ENCODE measurements around the gene ALK. TPM values are rescaled to one million over a fixed set of nuclear protein-coding genes. Genes with fewer than 3 reads are reported as not detected.

ALK gene
- total and polyA plus RNA-seq, 2 donors (not counting 1 experiment from before 2014, with no cell fraction given): not detected

GRCh38 chr2:29160184-29160583, 761.2 kb downstream of the ALK start:
- no CpG with 5 or more reads among the region's 5 CpGs for WGBS (ENCODE audit: insufficient coverage)
- TF ChIP-seq EZH2 (IDR thresholded peaks at IDR 0.05; ENCODE audit: borderline replicate concordance, insufficient read depth, low read depth, low read length, poor library complexity, severe bottlenecking): no peak
- TF ChIP-seq CTCF (IDR thresholded peaks at IDR 0.05): no peak
- no peaks in the 10 kb centered on the region for H3K36me3 ChIP-seq (replicated peaks in 1 of 2; ENCODE audit: control extremely low read depth in 1 of 2, control insufficient read depth in 1 of 2, extremely low read depth in 1 of 2, insufficient read depth in 2 of 2, low read length in 1 of 2)

GRCh38 chr2:29159125-29159524, 762.3 kb downstream of the ALK start:
- intact Hi-C loops (cut with micrococcal nuclease): no loop called here
- Mint-ChIP-seq H3K27ac (no peak overlapping the region), H3K4me1 (peaks cover 2% of the 10 kb centered on the region), H3K9me3 (ENCODE audit: insufficient read depth) (no peaks in the 10 kb centered on the region), H3K27me3 (no peaks in the 10 kb centered on the region), H3K4me3 (no peak overlapping the region)
- no peak overlapping the region for H3K9ac ChIP-seq (ENCODE audit: low read length)
- H2AFZ ChIP-seq (ENCODE audit: insufficient read depth, low read depth, low read length, poor library complexity, severe bottlenecking): no peak overlapping the region
- H3K4me3 ChIP-seq (ENCODE audit: control extremely low read depth in 1 of 5, extremely low read depth in 1 of 5, insufficient read depth in 1 of 5, low read depth in 2 of 5, low read length in 4 of 5): no peak overlapping the region
- no peak overlapping the region for H3K27ac ChIP-seq (ENCODE audit: low read length in 2 of 2)
- H3K36me3 ChIP-seq (replicated peaks in 1 of 2; ENCODE audit: control extremely low read depth in 1 of 2, control insufficient read depth in 1 of 2, extremely low read depth in 1 of 2, insufficient read depth in 2 of 2, low read length in 1 of 2): no peaks in the 10 kb centered on the region
- ATAC-seq (ENCODE audit: low read depth): no peak
- H3K9me3 ChIP-seq (ENCODE audit: control extremely low read depth in 1 of 3, control insufficient read depth in 2 of 3, insufficient read depth in 1 of 3, low read length in 2 of 3): no peaks in the 10 kb centered on the region
- no peak for DNase-seq
- no peaks in the 10 kb centered on the region for H4K20me1 ChIP-seq (ENCODE audit: control insufficient read depth, insufficient read depth, low read length, poor library complexity, severe bottlenecking)
- TF ChIP-seq CTCF (IDR thresholded peaks at IDR 0.05): no peak
- no peak for TF ChIP-seq EZH2 (IDR thresholded peaks at IDR 0.05; ENCODE audit: borderline replicate concordance, insufficient read depth, low read depth, low read length, poor library complexity, severe bottlenecking)
- no CpG with 5 or more reads among the region's 1 CpG for WGBS (ENCODE audit: insufficient coverage)
- no peaks in the 10 kb centered on the region for H3K27me3 ChIP-seq (replicated peaks in 1 of 4; ENCODE audit: control extremely low read depth in 1 of 4, control insufficient read depth in 3 of 4, insufficient read depth in 4 of 4, low read length in 3 of 4)
- H3K4me1 ChIP-seq (ENCODE audit: control insufficient read depth in 2 of 2, insufficient read depth in 2 of 2, low read length in 2 of 2): no peaks in the 10 kb centered on the region
- ChIA-PET CTCF (interaction anchor here (0.6 kb wide), 1 partner anchor 16 kb away, joined by 3 read pairs; no protein-coding TSS in a partner anchor), POLR2A (no interaction called here)
- H3K79me2 ChIP-seq (ENCODE audit: control insufficient read depth, insufficient read depth, low read length): no peaks in the 10 kb centered on the region
- H3K4me2 ChIP-seq (replicated peaks; ENCODE audit: low read depth, low read length, poor library complexity, severe bottlenecking): no peak overlapping the region

More at GRCh38 chr2:29160184-29160583, 761.2 kb downstream of the ALK start:
- Histone ChIP-seq H4K20me1 (ENCODE audit: control insufficient read depth, insufficient read depth, low read length, poor library complexity, severe bottlenecking) (no peaks in the 10 kb centered on the region), H3K9me3 (ENCODE audit: control extremely low read depth in 1 of 3, control insufficient read depth in 2 of 3, insufficient read depth in 1 of 3, low read length in 2 of 3) (no peaks in the 10 kb centered on the region), H3K4me1 (ENCODE audit: control insufficient read depth in 2 of 2, insufficient read depth in 2 of 2, low read length in 2 of 2) (no peaks in the 10 kb centered on the region), H3K27me3 (replicated peaks in 1 of 4; ENCODE audit: control extremely low read depth in 1 of 4, control insufficient read depth in 3 of 4, insufficient read depth in 4 of 4, low read length in 3 of 4) (no peaks in the 10 kb centered on the region), H3K9ac (ENCODE audit: low read length) (no peak overlapping the region), H2AFZ (ENCODE audit: insufficient read depth, low read depth, low read length, poor library complexity, severe bottlenecking) (no peak overlapping the region), H3K27ac (ENCODE audit: low read length in 2 of 2) (no peak overlapping the region), H3K4me3 (ENCODE audit: control extremely low read depth in 1 of 5, extremely low read depth in 1 of 5, insufficient read depth in 1 of 5, low read depth in 2 of 5, low read length in 4 of 5) (no peak overlapping the region), H3K79me2 (ENCODE audit: control insufficient read depth, insufficient read depth, low read length) (no peaks in the 10 kb centered on the region), H3K4me2 (replicated peaks; ENCODE audit: low read depth, low read length, poor library complexity, severe bottlenecking) (no peak overlapping the region)
- no peaks in the 10 kb centered on the region for H3K27me3 Mint-ChIP-seq
- ChIA-PET CTCF (no interaction called here), POLR2A (no interaction called here)
- peaks cover 3% of the 10 kb centered on the region for H3K4me1 Mint-ChIP-seq
- intact Hi-C loops (cut with micrococcal nuclease): no loop called here
- no peaks in the 10 kb centered on the region for H3K9me3 Mint-ChIP-seq (ENCODE audit: insufficient read depth)
- H3K27ac Mint-ChIP-seq: no peak overlapping the region
- DNase-seq: no peak
- H3K4me3 Mint-ChIP-seq: no peak overlapping the region
- ATAC-seq (ENCODE audit: low read depth): no peak
